ENCODE results near the gene TRIM32.

GRCh38 chr9:116700279-116700678 lies 13.2 kb downstream of the TRIM32 start:
- TF ChIP-seq GATA2 (IDR thresholded peaks at IDR 0.05; ENCODE audit: low read depth, low read length) (no peak), GATA3 (IDR thresholded peaks at IDR 0.05; ENCODE audit: low read depth, low read length) (no peak)
